NCI-H510A (cell line): ENCODE data around the gene NR5A1.

ENCODE experiments used
- DNase-seq: peaks from one replicate; lab custom pipeline; 2025; lab: John Stamatoyannopoulos, UW

The NR5A1 gene

DNA sequence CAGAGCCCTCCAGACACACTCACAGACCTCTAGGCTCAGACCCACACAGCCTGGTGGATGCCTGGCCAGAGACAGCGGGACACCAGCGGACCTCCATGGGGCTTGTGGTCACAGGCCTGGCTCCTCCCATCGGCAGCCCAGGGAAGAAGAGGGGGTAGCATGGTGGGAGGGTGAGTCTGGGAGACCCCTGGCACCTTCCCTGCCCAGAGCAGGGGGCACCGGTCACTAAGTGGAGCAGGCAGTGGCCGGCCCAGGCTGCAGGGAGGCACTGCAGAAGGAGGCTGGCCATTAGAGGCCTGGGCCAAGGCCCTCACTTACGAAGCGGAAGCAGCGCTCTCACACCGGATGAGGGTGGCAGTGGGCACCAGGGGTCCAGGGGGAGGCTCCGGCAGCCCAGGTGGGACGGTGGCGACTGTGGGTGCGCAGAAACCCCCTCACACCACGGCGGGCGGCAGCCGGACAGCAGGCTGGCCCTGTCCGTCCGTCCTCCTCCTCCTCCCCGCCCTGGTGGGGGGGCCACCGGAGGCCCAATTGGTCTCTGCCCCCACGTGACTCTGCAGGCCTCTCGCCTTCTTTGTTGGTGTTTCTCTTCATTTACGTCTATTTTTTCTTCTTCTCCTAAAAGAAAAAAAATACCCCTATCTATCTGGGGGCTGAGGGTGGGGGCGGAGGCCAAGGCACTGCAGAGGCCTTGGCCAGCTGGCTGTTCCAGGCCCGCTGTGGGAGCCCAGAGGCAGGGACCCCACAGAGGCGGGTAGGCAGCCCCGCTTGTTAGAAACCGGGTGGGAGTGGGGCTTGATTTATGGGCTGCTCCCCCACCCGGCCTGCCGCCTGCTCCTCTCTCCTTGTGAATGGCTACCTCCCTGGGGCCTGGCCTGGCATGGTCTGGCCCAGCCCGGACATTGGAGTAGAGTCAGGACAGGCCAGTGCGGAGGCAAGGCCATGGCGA lies at the start of gene NR5A1:
TSS of gene NR5A1 (minus strand) at position 469 of the 949 bp plus-strand sequence. CDS start 4,004 bp downstream, outside the sequence.
- DNase-seq: no peak

DNA sequence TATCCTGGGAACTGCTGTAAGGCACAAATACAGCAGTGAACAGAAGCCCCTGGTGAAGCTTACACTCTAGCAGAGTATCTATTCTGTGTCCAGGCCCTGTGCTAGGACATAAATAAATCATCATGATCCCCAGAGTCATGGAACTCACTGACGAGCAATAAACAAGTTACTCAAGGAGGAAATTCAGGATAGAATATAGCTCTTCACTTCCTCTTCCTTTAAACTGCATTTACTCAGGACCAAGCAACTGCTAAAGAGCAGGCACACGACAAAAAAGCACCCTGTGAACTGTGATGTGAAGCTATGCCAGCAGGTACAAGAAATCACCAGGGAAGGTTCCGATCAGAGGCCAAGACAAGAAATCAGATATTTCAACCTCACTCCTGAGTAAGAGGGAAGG lies 47.8 kb upstream of the NR5A1 start:
- no peak for DNase-seq

DNA sequence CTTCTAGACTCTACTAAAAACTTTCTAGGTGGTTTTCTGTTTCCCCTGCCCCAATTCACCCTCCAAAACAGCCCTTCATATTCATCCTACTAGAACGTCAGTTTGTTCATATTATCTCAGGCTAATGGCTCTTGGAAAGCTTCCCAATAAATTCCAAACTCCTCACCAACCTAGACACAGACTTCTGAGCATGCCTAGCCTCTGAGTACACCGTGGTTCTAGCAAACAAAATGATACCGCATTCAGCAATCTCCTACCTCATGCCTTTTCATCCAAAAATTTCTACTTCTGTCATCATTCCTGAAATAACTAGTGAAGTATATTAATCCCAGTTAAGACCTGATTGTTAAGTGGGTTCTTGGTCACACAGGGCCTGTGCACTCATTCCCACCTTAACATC lies 46.5 kb upstream of the NR5A1 start:
- DNase-seq: no peak

DNA sequence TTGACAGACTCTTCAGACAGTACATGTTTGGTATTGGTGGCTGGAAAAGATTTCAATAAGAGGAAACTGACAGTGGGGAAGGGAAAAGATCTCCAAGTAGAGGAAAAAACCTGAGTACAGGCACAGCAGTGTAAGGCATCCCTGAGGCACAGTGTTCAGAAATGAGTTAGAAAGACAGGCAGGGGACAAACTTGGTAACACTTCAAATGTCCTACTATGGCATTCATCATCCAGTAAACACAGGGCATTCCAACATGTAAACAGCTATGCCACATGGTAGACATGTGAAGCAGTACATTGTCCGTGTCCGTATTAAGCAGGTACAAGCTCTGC lies 45.0 kb upstream of the NR5A1 start:
- DNase-seq: no peak

DNA sequence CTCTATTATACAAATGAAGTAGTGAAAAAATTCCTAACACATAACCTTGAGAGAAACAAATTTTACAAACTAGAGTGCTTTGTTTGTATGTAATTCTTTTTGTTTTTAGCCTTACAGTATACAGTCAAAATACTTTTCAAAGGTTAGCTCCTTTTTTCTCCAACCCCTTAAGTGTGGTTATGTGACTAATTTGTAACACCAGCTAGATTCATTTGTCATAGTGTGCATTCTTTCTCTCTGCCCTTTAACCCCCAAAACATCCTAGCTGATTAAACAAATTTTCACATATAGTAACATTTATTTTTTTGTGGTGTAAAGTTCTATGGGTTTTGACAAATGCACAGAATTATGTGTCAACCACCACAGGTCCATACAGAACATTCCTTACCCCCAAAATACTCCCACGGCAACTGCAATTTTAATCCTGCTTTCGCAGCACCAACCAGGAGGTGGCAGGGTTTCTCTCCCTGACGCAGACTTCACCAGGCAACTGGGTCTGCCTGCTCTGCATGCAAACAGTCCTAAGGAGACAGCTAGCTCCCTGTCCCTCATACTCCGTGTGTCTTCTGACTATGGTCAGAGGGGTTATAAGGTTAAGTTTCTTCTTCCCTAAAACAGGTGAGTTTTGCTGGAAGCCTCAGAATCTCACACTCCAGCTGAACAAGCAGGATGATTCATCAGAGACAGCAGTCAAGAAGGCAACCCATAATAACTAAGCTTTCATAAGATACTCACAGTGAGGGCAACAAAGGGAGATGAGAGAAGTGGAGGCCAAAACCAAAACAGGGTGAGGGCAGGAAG lies 44.5 kb upstream of the NR5A1 start:
- DNase-seq: peak; percentile 37

DNA sequence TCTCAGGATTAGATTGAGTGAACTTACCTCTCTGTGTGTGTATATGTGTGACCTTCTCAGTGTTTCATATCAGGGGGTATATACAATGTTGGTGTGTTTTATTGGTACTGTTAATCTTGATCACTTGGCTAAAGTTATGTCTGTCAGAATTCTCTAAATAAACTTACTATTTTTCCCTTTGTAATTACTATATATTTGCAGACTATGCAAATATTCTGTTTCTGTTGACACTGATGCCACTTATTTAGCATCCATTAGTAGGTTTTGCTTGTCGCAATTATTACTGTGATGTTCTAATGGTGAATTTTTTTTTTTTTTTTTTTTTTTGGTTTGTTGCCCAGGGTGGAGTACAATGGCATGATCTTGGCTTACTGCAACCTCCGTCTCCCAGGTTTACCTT lies 42.9 kb upstream of the NR5A1 start:
- no peak for DNase-seq

DNA sequence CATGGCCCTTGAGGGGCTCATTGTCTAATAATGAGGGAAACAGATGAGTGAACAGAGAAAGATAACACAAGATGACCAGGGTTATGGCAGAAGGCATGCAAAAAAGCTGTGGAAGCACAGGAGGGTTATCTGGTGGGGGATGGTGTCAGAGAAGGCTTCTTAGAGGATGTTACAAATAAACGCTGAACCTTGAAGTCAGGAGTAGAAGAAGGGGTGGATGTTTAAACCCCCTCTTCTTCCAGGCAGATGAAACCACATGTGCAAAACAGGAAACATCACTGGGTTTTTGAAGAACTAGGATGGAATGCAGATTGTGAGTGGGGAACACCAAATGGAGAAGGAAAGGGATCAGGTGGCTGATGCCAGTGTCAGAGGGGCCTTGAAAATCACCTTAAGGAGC lies 41.8 kb upstream of the NR5A1 start:
- DNase-seq: no peak

DNA sequence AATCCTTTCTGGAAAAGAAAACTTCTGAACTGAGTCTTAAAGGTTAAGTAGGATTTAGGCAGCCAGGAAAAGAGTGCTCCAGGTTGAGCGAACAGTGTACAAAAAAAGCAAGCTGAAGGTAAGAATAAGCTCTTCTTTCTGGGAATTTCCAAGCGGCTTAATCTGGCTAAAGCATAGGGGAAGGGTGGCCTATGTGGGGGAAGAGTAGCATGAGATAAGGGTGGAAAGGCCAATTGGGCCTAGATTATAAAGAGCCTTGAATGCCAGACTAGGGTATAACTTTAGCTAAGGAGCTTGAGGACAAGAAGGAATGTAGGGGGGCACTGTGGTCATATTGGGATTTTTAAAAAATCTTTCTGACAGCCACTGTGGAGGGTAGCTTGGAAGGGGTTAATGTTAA lies 37.3 kb upstream of the NR5A1 start:
- no peak for DNase-seq

DNA sequence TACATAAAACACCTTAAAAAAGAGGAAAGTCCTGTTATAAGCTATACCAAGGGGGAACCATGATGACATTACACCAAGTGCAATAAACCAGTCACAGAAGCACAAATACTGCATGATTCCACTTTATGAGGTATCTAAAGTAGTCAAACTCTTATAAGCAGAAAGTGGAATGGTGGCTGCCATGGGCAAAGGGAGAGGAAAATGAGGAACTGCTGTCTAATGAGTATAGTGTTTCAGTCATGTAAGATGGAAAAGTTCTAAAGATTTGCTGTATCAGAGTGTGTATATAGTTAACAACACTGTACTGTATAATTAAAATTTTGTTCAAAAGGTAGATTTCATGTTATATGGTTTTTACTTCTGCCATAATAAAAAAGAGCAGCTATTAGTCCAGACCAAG lies 34.6 kb upstream of the NR5A1 start:
- no peak for DNase-seq

DNA sequence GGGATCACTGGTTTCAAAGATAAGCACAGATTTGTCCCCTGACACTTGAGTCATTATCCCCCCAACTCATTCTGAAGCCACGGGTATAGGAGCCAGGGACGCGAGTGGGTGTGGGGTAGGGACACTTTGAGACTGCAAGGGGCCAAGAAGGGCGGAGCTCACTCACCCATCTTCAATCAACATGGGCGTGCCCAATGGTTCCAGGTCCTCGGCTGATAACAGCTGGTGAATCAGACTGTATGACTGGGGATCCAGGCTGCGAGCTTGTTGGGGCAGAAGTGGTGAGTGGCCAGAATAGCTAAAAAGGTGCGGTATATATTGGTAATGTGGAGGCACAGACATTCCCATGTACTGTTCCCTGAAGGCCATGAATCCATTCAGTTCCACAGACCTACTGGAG lies 30.7 kb upstream of the NR5A1 start:
- DNase-seq: no peak

DNA sequence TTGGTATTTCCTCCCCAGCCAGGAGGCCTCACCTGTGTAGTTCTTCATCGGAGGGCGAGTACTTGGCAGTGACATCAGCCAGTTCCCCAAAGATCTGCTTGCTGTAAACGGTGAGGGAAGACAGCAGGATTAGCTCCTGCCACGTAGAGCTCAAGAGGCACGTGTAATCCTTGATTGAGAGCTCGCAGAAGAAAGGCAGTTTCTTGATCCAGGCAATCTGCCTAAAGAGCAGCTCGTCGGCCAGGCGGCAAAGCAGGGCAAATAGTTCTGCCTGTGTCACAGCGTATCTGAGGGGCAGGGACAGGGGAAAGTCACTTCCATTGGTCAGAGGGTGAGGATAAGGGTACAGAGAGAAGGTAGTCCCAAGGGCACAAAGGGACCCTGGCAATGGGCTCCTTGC lies 28.6 kb upstream of the NR5A1 start:
- DNase-seq: no peak

DNA sequence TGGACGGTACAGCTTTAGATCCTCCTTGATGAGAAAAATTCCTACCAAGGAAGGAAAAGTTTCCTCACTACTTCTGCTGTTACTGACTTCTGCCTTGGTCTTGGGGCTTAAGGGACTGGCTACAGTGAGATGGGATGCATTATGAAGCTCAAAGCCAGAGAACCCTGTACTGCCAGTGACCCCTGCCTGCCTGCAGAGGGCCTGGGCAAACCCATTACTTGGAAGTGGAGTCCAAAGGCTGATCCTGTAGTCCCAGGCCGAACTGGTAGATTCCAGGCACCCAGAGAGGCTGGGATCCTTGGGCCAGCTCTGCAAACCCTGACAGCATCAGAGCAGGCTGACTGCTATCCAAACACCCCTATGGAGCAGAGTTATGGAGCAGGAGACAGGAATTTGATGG lies 25.7 kb upstream of the NR5A1 start:
- no peak for DNase-seq

DNA sequence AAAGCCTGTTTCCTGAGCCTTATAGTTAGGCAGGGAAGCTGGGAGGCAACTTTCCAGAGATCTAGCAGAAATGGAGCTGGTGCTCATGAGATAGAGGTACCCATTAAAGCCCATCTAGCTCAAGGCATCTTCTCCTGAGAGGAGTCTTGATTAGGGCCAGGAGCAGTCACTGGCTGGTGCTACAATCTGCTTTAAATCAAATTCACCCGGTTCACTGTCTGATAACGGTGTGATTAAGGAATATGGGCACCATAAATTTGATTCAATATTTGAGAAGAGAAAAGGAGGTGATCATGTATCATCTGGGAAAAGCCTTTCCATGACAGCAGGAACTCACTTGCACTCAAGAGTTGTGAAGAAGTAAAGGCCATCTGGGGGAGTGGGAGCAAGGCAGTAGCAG lies 23.9 kb upstream of the NR5A1 start:
- DNase-seq: no peak

DNA sequence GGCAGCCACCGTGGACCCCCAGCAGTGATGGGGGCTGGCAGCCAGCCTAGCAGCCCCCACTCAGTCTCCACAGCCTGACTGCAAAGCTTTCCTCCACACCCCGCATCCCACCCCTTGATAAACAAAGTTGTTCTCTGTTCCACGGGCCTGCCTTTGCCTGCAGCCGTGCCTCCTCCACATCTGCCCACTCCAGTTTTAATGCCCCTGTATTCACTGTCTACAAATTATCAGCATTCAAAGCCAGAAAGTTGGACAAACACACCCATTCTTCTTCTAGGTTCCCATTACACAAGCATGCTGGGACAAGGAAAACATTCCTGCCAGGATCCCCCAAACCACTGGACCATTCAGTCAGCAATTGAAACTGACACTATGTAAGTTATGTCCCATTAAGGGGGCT lies 23.0 kb upstream of the NR5A1 start:
- DNase-seq: no peak

DNA sequence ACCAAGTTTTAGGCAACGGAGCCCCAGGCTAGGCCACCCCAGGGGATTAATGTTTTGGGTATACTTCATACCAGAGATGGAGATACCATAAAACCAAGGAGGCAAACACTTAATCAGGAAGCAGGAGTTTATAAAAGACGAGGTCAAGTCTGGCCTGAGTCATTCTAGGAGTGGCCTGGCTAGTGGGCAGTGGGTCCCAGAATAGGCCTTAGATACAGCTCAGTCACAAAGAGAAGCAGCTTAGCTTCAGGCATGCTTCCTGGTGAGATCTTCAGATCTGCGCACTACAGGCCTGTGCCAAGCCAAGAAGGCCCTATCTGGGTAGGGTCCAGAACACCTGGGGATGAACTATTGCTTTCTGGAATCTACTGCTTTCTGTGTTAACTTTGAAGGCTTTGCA lies 20.6 kb upstream of the NR5A1 start:
- DNase-seq: no peak

DNA sequence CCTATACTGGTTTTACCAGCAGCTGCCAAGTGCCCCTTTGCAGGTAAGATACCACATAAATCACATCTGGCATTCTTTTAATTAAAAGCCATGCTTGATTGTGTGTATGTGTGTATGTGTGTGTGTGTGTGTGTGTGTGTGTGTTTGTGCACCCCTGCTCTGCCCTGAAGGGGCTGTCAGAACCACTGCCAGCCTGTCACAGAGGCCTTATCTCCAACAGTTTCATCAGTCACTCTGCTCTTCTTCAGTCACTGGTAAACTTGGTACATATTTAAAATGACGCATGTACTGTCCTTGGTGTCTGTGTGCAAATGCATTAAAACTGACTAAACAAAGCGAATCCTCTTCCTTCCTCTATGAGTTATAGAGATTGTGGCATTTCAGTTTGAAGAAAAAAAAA lies 19.0 kb upstream of the NR5A1 start:
- no peak for DNase-seq

DNA sequence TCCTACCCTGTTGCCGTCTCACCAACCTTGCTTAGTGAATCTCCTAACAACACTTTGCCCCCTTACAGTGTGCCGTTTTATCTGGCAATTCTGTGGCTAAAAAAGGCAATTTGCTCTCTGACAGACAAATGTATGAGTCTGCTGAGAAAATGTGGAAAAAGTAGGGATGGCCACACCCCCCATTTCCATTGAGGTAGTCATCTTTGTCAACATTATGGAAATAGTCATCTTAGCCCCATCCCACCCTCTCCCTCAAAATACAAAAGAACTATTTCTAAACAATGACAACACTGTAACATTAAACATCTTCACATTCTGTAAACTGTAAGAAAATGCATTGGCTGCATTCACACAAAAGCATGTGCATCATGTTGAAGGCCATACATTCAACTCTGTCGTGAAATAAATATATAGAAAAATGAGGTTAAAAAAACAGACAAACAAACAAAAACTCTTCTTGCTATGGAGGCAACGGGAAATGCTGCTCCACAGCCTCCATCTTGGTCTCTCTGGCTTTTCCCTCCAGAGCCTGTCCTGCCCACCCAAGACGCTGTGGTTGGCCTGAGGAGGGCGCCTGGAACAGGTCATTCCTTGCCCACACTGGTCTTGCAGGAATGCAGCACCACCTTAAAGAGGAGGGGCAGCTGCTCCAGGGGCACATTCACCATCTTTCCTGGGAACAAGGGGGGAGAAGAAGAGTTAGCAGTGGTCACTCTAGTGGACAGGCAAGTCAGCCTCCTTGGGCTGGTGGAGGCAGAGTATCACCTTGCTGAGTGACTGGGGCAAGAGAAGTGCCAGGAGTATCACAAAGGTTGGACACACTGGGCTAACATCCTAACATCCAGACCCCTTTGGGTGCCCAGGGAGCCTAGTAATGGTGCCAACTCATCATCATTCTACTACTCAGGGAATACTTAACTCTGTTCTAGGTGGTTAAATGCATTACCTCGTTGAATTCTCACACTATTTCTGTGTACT lies 15.2 kb upstream of the NR5A1 start:
- no peak for DNase-seq

DNA sequence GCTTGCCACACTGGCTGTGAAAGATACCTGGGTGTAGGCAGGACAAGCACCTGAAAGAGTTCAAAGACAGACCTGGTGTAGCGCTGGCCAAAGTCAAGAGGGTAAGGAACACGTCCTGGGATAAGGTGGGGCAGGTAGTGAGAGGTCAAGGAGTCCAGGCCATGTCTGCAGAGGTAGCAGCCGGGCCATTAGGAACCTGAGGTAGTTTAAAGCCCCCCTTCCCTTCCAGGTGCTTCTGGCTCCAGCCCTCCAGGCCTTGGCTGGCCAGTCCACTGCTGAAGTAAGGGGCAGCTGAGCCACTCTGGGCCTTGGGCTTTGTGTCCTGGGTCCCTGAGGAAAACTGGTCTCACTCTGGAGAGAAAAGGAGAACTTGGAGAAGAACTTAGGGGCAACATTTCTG lies 13.9 kb upstream of the NR5A1 start:
- no peak for DNase-seq

DNA sequence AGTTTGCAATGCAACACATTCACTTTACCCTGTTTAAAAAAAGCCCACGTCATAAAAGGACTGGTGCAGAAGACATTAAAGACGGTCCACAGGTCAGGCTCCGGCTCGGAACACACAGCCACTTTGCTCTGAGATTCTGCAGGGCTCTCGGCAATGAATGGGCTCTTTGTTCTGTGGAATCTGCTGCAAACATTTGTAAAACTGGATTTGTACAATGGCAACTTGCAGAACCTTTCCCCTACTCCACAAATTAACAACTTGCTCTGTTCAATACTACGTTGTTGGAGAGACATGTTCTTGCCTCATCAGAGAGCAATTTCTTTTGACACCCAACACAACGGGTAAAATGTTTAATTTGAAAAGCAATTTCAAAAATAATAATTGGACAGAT lies 13.0 kb upstream of the NR5A1 start:
- no peak for DNase-seq

DNA sequence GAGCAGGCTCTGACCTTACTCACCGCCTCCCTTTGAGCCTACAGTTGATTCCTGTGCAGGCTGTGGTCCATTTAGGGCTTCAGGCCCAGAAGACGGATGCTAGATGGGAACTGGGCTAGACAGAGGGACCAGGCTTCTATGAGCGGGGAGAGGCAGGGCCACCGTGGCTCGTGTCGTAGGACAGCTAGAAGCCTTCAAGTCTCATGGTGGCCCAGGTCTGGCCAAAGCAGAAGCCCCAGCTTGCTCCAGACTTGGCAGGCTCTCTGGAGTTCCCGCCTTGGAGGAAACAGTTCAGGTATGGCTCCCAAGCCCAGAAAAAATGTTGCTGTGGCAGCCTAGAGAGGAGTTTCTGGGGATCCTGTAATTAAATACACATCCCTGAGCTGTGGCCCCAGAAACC lies 10.9 kb upstream of the NR5A1 start:
- DNase-seq: no peak

DNA sequence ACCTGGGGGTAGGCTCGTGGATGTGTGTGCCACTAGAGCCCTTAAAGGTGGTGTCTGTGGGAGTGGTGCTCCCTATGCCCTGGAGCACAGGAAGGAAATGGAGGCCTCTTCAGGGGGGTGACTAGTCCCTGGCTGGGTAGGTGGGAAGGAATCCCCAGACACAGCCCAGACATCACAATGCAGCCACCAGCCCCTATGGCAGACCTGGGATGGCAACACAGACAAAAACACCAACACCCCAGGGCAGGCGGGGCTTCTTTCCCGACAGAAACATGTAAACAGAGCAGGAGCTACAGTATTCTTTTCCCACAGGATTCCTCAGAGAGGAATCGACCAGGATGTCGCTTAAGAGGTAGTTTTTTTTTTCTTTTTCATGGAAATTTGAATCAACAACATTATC lies 10.4 kb upstream of the NR5A1 start:
- DNase-seq: no peak

DNA sequence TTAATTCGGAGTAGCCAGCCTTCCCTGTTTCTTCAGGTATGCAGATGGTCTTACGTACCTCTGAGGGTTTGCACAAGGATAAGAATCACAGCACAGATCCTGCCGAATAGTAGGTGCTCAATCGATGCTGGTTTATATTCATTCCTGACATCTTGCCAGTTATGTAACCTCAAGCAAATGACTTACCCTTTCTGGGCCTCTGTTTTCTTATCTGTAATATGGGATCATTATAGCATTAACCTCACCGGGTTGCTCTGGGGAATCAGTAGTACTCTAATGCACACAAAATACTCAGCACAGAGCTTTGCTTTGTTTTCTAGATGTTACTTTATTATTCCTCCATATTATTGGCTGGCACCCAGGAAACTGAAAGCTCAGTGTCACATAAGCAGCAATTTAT lies 7.7 kb upstream of the NR5A1 start:
- no peak for DNase-seq
